H1 (cell line): ENCODE measurements around the gene DHCR24. TPM values are rescaled to one million over a fixed set of nuclear protein-coding genes. Genes with fewer than 3 reads are reported as not detected.

Experiments
- CTCF ChIA-PET: fragments of 300-600 bp; sonication (Branson Sonifier 250); formaldehyde crosslinking; loops from one replicate; lab custom pipeline; 2021; ENCODE audit not compliant: partially characterized antibody; lab: Charles Lee
- POLR2A ChIA-PET: fragments of 300-600 bp; sonication (Branson Sonifier 250); formaldehyde crosslinking; loops from one replicate; lab custom pipeline; 2021; ENCODE audit warnings: inconsistent platforms; ENCODE audit not compliant: partially characterized antibody; lab: Charles Lee
- DNase-seq, 2 experiments: peaks; one replicate each; pipeline versions ENCODE4 v3.0.0 to v3.0.0-alpha.2; 2010 to 2022; ENCODE audit warnings: low spot score in 2 of 2, low read depth in 1 of 2, mixed read lengths in 1 of 2
- FAIRE-seq: peaks from 2 replicates; lab custom pipeline; 2011; peaks lifted over from hg19 to GRCh38; lab: Jason Lieb, UNC
- H2AFZ ChIP-seq: 2 replicates; pipeline ENCODE4 v1.8.1; 2012; ENCODE audit warnings: low read length, inconsistent platforms
- H2AK5ac ChIP-seq: 2 replicates; pipeline ENCODE4 v1.6.1; 2013; ENCODE audit warnings: low read depth, low read length
- H2BK120ac ChIP-seq: replicated peaks from 2 replicates; pipeline ENCODE3; 2013; ENCODE audit warnings: low read depth, low read length, inconsistent platforms
- H2BK12ac ChIP-seq: 2 replicates; pipeline ENCODE4 v1.6.1; 2013; ENCODE audit warnings: low read depth, low read length
- H2BK15ac ChIP-seq: 2 replicates; pipeline ENCODE4 v1.6.1; 2013; ENCODE audit warnings: low read length
- H2BK20ac ChIP-seq: 2 replicates; pipeline ENCODE4 v1.6.1; 2013; ENCODE audit warnings: low read length
- H2BK5ac ChIP-seq: 2 replicates; pipeline ENCODE4 v1.6.1; 2013; ENCODE audit warnings: low read depth, low read length
- H3K14ac ChIP-seq: 2 replicates; pipeline ENCODE4 v1.6.1; 2013; ENCODE audit warnings: inconsistent platforms; ENCODE audit not compliant: insufficient read length
- H3K18ac ChIP-seq: 2 replicates; pipeline ENCODE4 v1.6.1; 2013; ENCODE audit warnings: low read length; ENCODE audit errors: extremely low read depth
- H3K23ac ChIP-seq: 2 replicates; pipeline ENCODE4 v1.6.1; 2013; ENCODE audit warnings: inconsistent platforms; ENCODE audit not compliant: insufficient read length
- H3K23me2 ChIP-seq: 2 replicates; pipeline ENCODE4 v1.6.1; 2013; ENCODE audit warnings: low read depth, low read length
- H3K27ac ChIP-seq: 2 replicates; pipeline ENCODE4 v1.6.1; 2011; ENCODE audit warnings: low read depth, low read length, inconsistent platforms
- H3K27me3 ChIP-seq, 4 experiments: replicated peaks in 1 of 4; 1 replicate in 1 of 4; 2 replicates in 3 of 4; pipeline versions ENCODE4 v1.6.1 to v1.8.1; 2011 to 2013; ENCODE audit warnings: low read length in 3 of 4, mild to moderate bottlenecking in 3 of 4, inconsistent platforms in 2 of 4, mixed read lengths in 2 of 4, moderate library complexity in 1 of 4; ENCODE audit not compliant: control insufficient read depth in 3 of 4, insufficient read depth in 3 of 4; ENCODE audit errors: extremely low read depth in 1 of 4
- H3K36me3 ChIP-seq, 4 experiments: 2 replicates each; pipeline versions ENCODE4 v1.6.1 to v1.8.1; 2011 to 2013; ENCODE audit warnings: mild to moderate bottlenecking in 4 of 4, low read length in 3 of 4, moderate library complexity in 2 of 4, control low read depth in 1 of 4, inconsistent platforms in 1 of 4; ENCODE audit not compliant: insufficient read depth in 4 of 4, control insufficient read depth in 2 of 4
- H3K4ac ChIP-seq: replicated peaks from 2 replicates; pipeline ENCODE3; 2013; ENCODE audit warnings: low read length, low read depth, mixed read lengths, inconsistent platforms; ENCODE audit not compliant: insufficient read length
- H3K4me1 ChIP-seq, 4 experiments: replicated peaks in 1 of 4; 1 replicate in 1 of 4; 2 replicates in 3 of 4; pipeline versions ENCODE4 v1.6.1 to v1.8.1; 2011 to 2013; ENCODE audit warnings: low read length in 3 of 4, inconsistent platforms in 2 of 4, mixed read lengths in 1 of 4; ENCODE audit not compliant: insufficient read depth in 4 of 4, control insufficient read depth in 3 of 4
- H3K4me2 ChIP-seq, 2 experiments: 2 replicates each; pipeline versions ENCODE4 v1.6.1 to v1.8.1; 2011 to 2013; ENCODE audit warnings: low read depth in 2 of 2, low read length in 2 of 2, control low read depth in 1 of 2, inconsistent platforms in 1 of 2, mild to moderate bottlenecking in 1 of 2; ENCODE audit not compliant: insufficient read depth in 1 of 2
- H3K4me3 ChIP-seq, 4 experiments: fragments of 200-600, 300-600 bp in 1 of 4; sonication (generic), shearing (Covaris generic), sonication (Bioruptor Twin) in 1 of 4; 2 replicates each; pipeline versions ENCODE4 v1.5.1 to v1.8.1; 2011 to 2016; ENCODE audit warnings: low read length in 4 of 4, low read depth in 3 of 4, control low read depth in 2 of 4, inconsistent platforms in 2 of 4, mild to moderate bottlenecking in 2 of 4, mixed read lengths in 1 of 4, moderate library complexity in 1 of 4; ENCODE audit not compliant: insufficient read depth in 2 of 4; ENCODE audit errors: extremely low read depth in 1 of 4
- H3K56ac ChIP-seq: replicated peaks from 2 replicates; pipeline ENCODE3; 2013; ENCODE audit warnings: low read depth, mild to moderate bottlenecking, mixed read lengths, low read length, inconsistent platforms; ENCODE audit not compliant: insufficient read length
- H3K79me1 ChIP-seq: 2 replicates; pipeline ENCODE4 v1.6.1; 2013; ENCODE audit warnings: low read depth, low read length, control low read depth
- H3K79me2 ChIP-seq, 2 experiments: 2 replicates each; pipeline versions ENCODE4 v1.6.1 to v1.8.1; 2012 to 2013; ENCODE audit warnings: low read length in 2 of 2, mild to moderate bottlenecking in 2 of 2, inconsistent platforms in 1 of 2; ENCODE audit not compliant: insufficient read depth in 2 of 2, control insufficient read depth in 1 of 2
- H3K9ac ChIP-seq, 4 experiments: replicated peaks in 1 of 4; 1 replicate in 1 of 4; 2 replicates in 3 of 4; pipeline versions ENCODE4 v1.6.1 to v1.8.1; 2011 to 2013; ENCODE audit warnings: low read depth in 3 of 4, low read length in 3 of 4, control low read depth in 2 of 4, mild to moderate bottlenecking in 2 of 4, moderate library complexity in 2 of 4, inconsistent platforms in 1 of 4; ENCODE audit errors: extremely low read depth in 1 of 4
- H3K9me3 ChIP-seq, 2 experiments: 2 replicates each; pipeline versions ENCODE4 v1.6.1 to v1.8.1; 2012 to 2013; ENCODE audit warnings: mild to moderate bottlenecking in 2 of 2, moderate library complexity in 2 of 2, control low read depth in 1 of 2, inconsistent platforms in 1 of 2, low read depth in 1 of 2, low read length in 1 of 2, mixed read lengths in 1 of 2; ENCODE audit not compliant: insufficient read depth in 2 of 2
- H4K20me1 ChIP-seq, 2 experiments: replicated peaks in 1 of 2; 2 replicates each; pipeline versions ENCODE3 to v1.8.1; 2011 to 2013; ENCODE audit warnings: inconsistent platforms in 2 of 2, low read length in 2 of 2, mild to moderate bottlenecking in 1 of 2; ENCODE audit not compliant: insufficient read depth in 2 of 2, control insufficient read depth in 1 of 2
- H4K5ac ChIP-seq: 2 replicates; pipeline ENCODE4 v1.6.1; 2013; ENCODE audit warnings: low read length, low read depth, mixed read lengths, inconsistent platforms; ENCODE audit not compliant: insufficient read length
- H4K8ac ChIP-seq: 2 replicates; pipeline ENCODE4 v1.8.0; 2013; ENCODE audit warnings: mild to moderate bottlenecking, moderate library complexity, low read length, inconsistent platforms; ENCODE audit not compliant: insufficient read depth; ENCODE audit errors: extremely low read depth
- H4K91ac ChIP-seq: replicated peaks from 2 replicates; pipeline ENCODE3; 2013; ENCODE audit warnings: low read length, mixed read lengths, inconsistent platforms; ENCODE audit not compliant: insufficient read length
- CHD2 ChIP-seq: IDR thresholded peaks from 2 replicates; pipeline ENCODE4 v1.6.1; 2012; ENCODE audit warnings: low read length, improper control_type of control experiment
- KDM5A ChIP-seq: fragments of 200-600 bp; IDR thresholded peaks from 2 replicates; pipeline ENCODE4 v1.7.1; 2012; ENCODE audit warnings: mild to moderate bottlenecking, low read length, inconsistent platforms, mixed read lengths
- POLR2AphosphoS5 ChIP-seq: IDR thresholded peaks from 2 replicates; pipeline ENCODE4 v1.6.1; 2011; ENCODE audit warnings: low read depth, low read length
- RNF2 ChIP-seq: fragments of 200-900, 300-1000 bp; sonication (generic); IDR thresholded peaks from 2 replicates; pipeline ENCODE4 v1.7.1; 2016; ENCODE audit warnings: borderline replicate concordance, low read depth, mild to moderate bottlenecking, antibody characterized with exemption, low read length; ENCODE audit not compliant: poor library complexity, severe bottlenecking; ENCODE audit errors: missing control alignments
- SAP30 ChIP-seq: fragments of 300-600 bp; sonication (generic); IDR thresholded peaks from 2 replicates; pipeline ENCODE4 v1.7.1; 2012; ENCODE audit warnings: low read length, moderate library complexity, mild to moderate bottlenecking, inconsistent platforms; ENCODE audit not compliant: insufficient read depth, insufficient replicate concordance
- SIN3A ChIP-seq, 2 experiments: IDR thresholded peaks in 1 of 2; conservative IDR thresholded peaks in 1 of 2; 2 replicates each; pipeline ENCODE4 v1.6.1; 2011 to 2012; ENCODE audit warnings: low read length in 2 of 2, improper control_type of control experiment in 1 of 2, low read depth in 1 of 2, mild to moderate bottlenecking in 1 of 2
- TCF12 ChIP-seq: IDR thresholded peaks from 2 replicates; pipeline ENCODE4 v1.6.1; 2011; ENCODE audit warnings: low read depth, mild to moderate bottlenecking, low read length
- WGBS, 2 experiments: shearing (Covaris generic) in 1 of 2; methylation state at CpG; one replicate each; pipeline versions ENCODE4 v1.1.6 to v1.1.7; 2013 to 2015; ENCODE audit warnings: low lambda C conversion rate in 2 of 2, mixed read lengths in 2 of 2, inconsistent platforms in 1 of 2, low coverage in 1 of 2, missing lambda C conversion rate in 1 of 2; ENCODE audit not compliant: insufficient replicate concordance in 2 of 2, insufficient coverage in 1 of 2, insufficient read length in 1 of 2; ENCODE audit errors: extremely low coverage in 1 of 2, missing lambda C conversion rate in 1 of 2; 5-methylcytosine and 5-hydroxymethylcytosine counted together
- polyA plus RNA-seq, 7 experiments: library from polyadenylated mRNA; depleted of rRNA in 3 of 7; stranded (reverse) in 5 of 7; unstranded in 2 of 7; fragments of >200 nt in 5 of 7; fragments of 200-250 nt in 2 of 7; gene quantifications; 1 replicate in 5 of 7; 2 replicates in 1 of 7; 4 replicates in 1 of 7; pipeline versions ENCODE4 v1.2.1 to v1.2.3, GENCODE V29; 2011 to 2013; ENCODE audit warnings: missing spikeins in 2 of 7, mixed read lengths in 2 of 7
- total RNA-seq: library from RNA; stranded (reverse); fragmentation: NEBNext Ultra II Directional; extraction: Animal tissue kit (Norgen Biotek cat#: 25700); gene quantifications from 2 replicates; pipeline ENCODE4 v1.2.1, GENCODE V29; 2021

Gene DHCR24
- total and polyA plus RNA-seq, 2 of the 8 experiments (the other 6 are each of a cell fraction or from before 2014, with no cell fraction given): 370 to 419 TPM

DNA sequence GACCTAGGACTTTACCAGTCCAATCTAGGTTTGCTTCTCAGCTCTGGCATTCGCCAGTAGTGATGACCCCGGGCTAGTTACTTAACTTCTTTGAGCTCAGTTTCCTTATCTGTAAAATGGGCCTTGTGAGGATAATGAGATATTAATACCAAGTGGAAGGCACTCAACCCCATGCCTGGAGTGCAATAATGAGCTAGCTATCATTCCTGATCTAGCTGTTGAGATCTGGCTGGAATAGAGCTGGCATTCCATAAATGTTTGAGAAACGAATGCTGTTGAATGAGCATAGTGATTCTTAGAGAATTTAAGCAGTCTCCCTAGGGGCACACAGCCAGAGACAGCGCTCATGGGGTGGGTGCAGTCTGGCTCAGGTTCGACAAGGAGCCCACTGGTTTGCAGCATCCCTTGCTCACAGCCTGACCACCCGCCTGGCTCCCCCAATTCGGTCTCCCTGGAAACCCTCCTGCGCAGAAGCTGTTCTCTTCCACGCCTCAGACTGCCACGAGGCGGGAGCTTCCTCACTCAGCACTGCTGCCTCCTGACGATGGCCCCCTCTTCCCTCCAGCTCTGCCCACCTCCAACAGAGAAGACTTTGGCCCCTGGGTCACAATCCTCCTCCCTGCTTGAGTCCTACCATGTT is 32.5 kb downstream of the DHCR24 start:
- Histone ChIP-seq H2AK5ac (no peak overlapping the region), H2BK120ac (no peak overlapping the region), H3K27me3 (no peaks in the 10 kb centered on the region), H4K91ac (no peak overlapping the region), H2BK15ac (no peak overlapping the region), H2BK20ac (no peak overlapping the region), H3K4me2 (no peak overlapping the region), H4K8ac (no peak overlapping the region)
- FAIRE-seq: no peak
- no peak for TF ChIP-seq RNF2
- no peak for TF ChIP-seq SAP30
- no peak for TF ChIP-seq CHD2
- no peak for TF ChIP-seq SIN3A (conservative IDR thresholded peaks at IDR 0.05 in 1 of 2, IDR thresholded peaks at IDR 0.05 in 1 of 2; ENCODE audit: low read depth in 1 of 2, low read length in 2 of 2)
- TF ChIP-seq POLR2AphosphoS5: no peak
- TF ChIP-seq TCF12: no peak
- no peak for TF ChIP-seq KDM5A
- TF ChIP-seq, all 59 proteins: peak for 0
- no peaks in the 10 kb centered on the region for H3K79me1 ChIP-seq
- H3K79me2 ChIP-seq: no peaks in the 10 kb centered on the region
- H2BK12ac ChIP-seq: no peak overlapping the region
- no peak overlapping the region for H3K27ac ChIP-seq
- H2AFZ ChIP-seq: no peak overlapping the region
- no peak overlapping the region for H3K18ac ChIP-seq
- no peak overlapping the region for H2BK5ac ChIP-seq
- H3K14ac ChIP-seq: no peak overlapping the region
- H3K9ac ChIP-seq: no peak overlapping the region
- peaks cover 12 to 32% of the 10 kb centered on the region in 2 experiments for H4K20me1 ChIP-seq
- no peaks in the 10 kb centered on the region for H3K9me3 ChIP-seq
- no peak overlapping the region for H3K23ac ChIP-seq
- peaks cover 48 to 94% (median 71%) of the 10 kb centered on the region in 4 experiments for H3K36me3 ChIP-seq
- ChIA-PET CTCF (interaction anchor here (0.6 to 1.8 kb wide), 6 partner anchors 41 to 618 kb away, joined by 3 to 8 read pairs (median 3); no protein-coding TSS in a partner anchor), POLR2A (interaction anchor here (1.4 kb wide), 1 partner anchor 30 kb away, joined by 4 read pairs; no protein-coding TSS in a partner anchor)
- H3K56ac ChIP-seq: no peak overlapping the region
- DNase-seq: no peak
- no peaks in the 10 kb centered on the region for H3K23me2 ChIP-seq
- 83% methylated on average over 12 of the region's 12 CpGs; no CpG with 5 or more reads in 1 of the 2 experiments for WGBS, 2 experiments
- no peak overlapping the region for H4K5ac ChIP-seq
- no peak overlapping the region for H3K4ac ChIP-seq
- no peaks in the 10 kb centered on the region for H3K4me1 ChIP-seq
- H3K4me3 ChIP-seq: no peak overlapping the region
